GM23248 (cell line): ENCODE data around the gene VSIG2. TPM values are rescaled to one million over a fixed set of nuclear protein-coding genes. Genes with fewer than 3 reads are reported as not detected.

Experiments
- DNase-seq: peaks from one replicate; pipeline ENCODE4 v3.0.0-alpha.2; 2015
- H2AFZ ChIP-seq: fragments of 200-600 bp; sonication (generic); 2 replicates; pipeline ENCODE4 v1.6.1; 2016; ENCODE audit warnings: antibody characterized with exemption
- H3F3A ChIP-seq: fragments of 200-600 bp; sonication (generic); 2 replicates; pipeline ENCODE4 v1.6.1; 2016; ENCODE audit warnings: mild to moderate bottlenecking, antibody characterized with exemption, mixed run types; ENCODE audit not compliant: insufficient read depth
- H3K27ac ChIP-seq: fragments of 200-600 bp; sonication (generic); 2 replicates; pipeline ENCODE4 v1.5.1; 2016; ENCODE audit warnings: mild to moderate bottlenecking
- H3K27me3 ChIP-seq: fragments of 200-600 bp; sonication (generic); replicated peaks from 2 replicates; pipeline ENCODE4 v1.6.1; 2016; ENCODE audit warnings: mild to moderate bottlenecking; ENCODE audit not compliant: insufficient read depth
- H3K36me3 ChIP-seq: fragments of 200-600 bp; sonication (generic); 2 replicates; pipeline ENCODE4 v1.6.1; 2016; ENCODE audit warnings: low read depth, mild to moderate bottlenecking
- H3K4me1 ChIP-seq: fragments of 200-600 bp; sonication (generic); 2 replicates; pipeline ENCODE4 v1.6.1; 2016; ENCODE audit warnings: mild to moderate bottlenecking; ENCODE audit not compliant: insufficient read depth
- H3K4me2 ChIP-seq: fragments of 200-600 bp; sonication (generic); one replicate; pipeline ENCODE4 v1.6.1; 2016; ENCODE audit warnings: mild to moderate bottlenecking; ENCODE audit not compliant: unreplicated experiment
- H3K4me3 ChIP-seq: fragments of 200-600 bp; sonication (generic); 2 replicates; pipeline ENCODE4 v1.5.1; 2016; ENCODE audit warnings: mild to moderate bottlenecking
- H3K79me2 ChIP-seq: fragments of 200-600 bp; sonication (generic); 2 replicates; pipeline ENCODE4 v1.6.1; 2016; ENCODE audit warnings: mild to moderate bottlenecking; ENCODE audit not compliant: insufficient read depth
- H3K9ac ChIP-seq: fragments of 200-600 bp; sonication (generic); 2 replicates; pipeline ENCODE4 v1.6.1; 2016; ENCODE audit warnings: mild to moderate bottlenecking
- H3K9me2 ChIP-seq: fragments of 200-600 bp; sonication (generic); 2 replicates; pipeline ENCODE4 v1.6.1; 2016; ENCODE audit warnings: mixed run types, mild to moderate bottlenecking, moderate library complexity; ENCODE audit not compliant: insufficient read depth
- H3K9me3 ChIP-seq: fragments of 200-600 bp; sonication (generic); one replicate; pipeline ENCODE4 v1.6.1; 2017; ENCODE audit warnings: low read depth
- H4K20me1 ChIP-seq: fragments of 200-600 bp; sonication (generic); 2 replicates; pipeline ENCODE4 v1.6.0; 2016; ENCODE audit not compliant: insufficient read depth
- EZH2 ChIP-seq: fragments of 200-600 bp; sonication (generic); IDR thresholded peaks from 2 replicates; pipeline ENCODE4 v1.6.1; 2018; ENCODE audit warnings: antibody characterized with exemption, mild to moderate bottlenecking; ENCODE audit not compliant: insufficient read depth, poor library complexity, severe bottlenecking
- EZH2phosphoT487 ChIP-seq: fragments of 200-600 bp; sonication (generic); IDR thresholded peaks from 2 replicates; pipeline ENCODE4 v1.6.1; 2018; ENCODE audit warnings: antibody characterized with exemption, moderate library complexity, mild to moderate bottlenecking, low read depth; ENCODE audit not compliant: insufficient read depth
- WGBS, 2 experiments: methylation state at CpG; one replicate each; pipeline ENCODE4 v1.1.6; 2015 to 2017; ENCODE audit warnings: low lambda C conversion rate in 2 of 2, low coverage in 1 of 2; ENCODE audit errors: missing lambda C conversion rate in 2 of 2; 5-methylcytosine and 5-hydroxymethylcytosine counted together
- in situ Hi-C: fragments of 300-500 bp; cut with MboI; formaldehyde crosslinking; loops from 2 replicates; pipeline ENCODE4 v1.15.0; 2020
- polyA plus RNA-seq: library from polyadenylated mRNA; unstranded; fragments of >200 nt; fragmentation: Nextera tagmentation; extraction: Ambion mirVana; gene quantifications from 2 replicates; pipeline ENCODE4 v1.2.1, GENCODE V29; 2016
- total RNA-seq: library from RNA; depleted of rRNA; stranded (reverse); fragments of >200 nt; shearing (Covaris generic); gene quantifications from 2 replicates; pipeline ENCODE4 v1.2.3, GENCODE V29; 2014

Gene VSIG2
- total and polyA plus RNA-seq, 2 experiments from 2014 or later: not detected

- H3F3A ChIP-seq: no peaks in the 10 kb centered on the region
- no peaks in the 10 kb centered on the region for H4K20me1 ChIP-seq
- H3K9me3 ChIP-seq: no peaks in the 10 kb centered on the region
- 53 to 58% methylated on average over 6 of the region's 6 CpGs for WGBS, 2 experiments
- H3K4me2 ChIP-seq: no peak overlapping the region
- no peaks in the 10 kb centered on the region for H3K79me2 ChIP-seq
- no peaks in the 10 kb centered on the region for H3K36me3 ChIP-seq
- H3K27ac ChIP-seq: no peak overlapping the region
- no peak for DNase-seq
- in situ Hi-C loops: no loop called here
- peaks cover 7% of the 10 kb centered on the region; the same call in 1 of the 2 replicates for H3K4me1 ChIP-seq
- no peak overlapping the region for H3K4me3 ChIP-seq
- TF ChIP-seq EZH2 (no peak), EZH2phosphoT487 (no peak)
- H3K9me2 ChIP-seq: no peaks in the 10 kb centered on the region
- H3K9ac ChIP-seq: no peak overlapping the region
- H3K27me3 ChIP-seq: peaks cover 67% of the 10 kb centered on the region
- H2AFZ ChIP-seq: no peak overlapping the region
Measured at GRCh38 chr11:124754710-124755109, 2.7 kb upstream of the VSIG2 start.

GRCh38 chr11:124754309-124754708 lies 2.3 kb upstream of the VSIG2 start:
- no peak overlapping the region for H3K27ac ChIP-seq
- no peak for DNase-seq
- H3K9me3 ChIP-seq: no peaks in the 10 kb centered on the region
- H3K9me2 ChIP-seq: no peaks in the 10 kb centered on the region
- no peak overlapping the region for H3K4me3 ChIP-seq
- in situ Hi-C loops: no loop called here
- no peak for TF ChIP-seq EZH2
- WGBS, 2 experiments: 60 to 69% methylated on average over 4 of the region's 4 CpGs
- no peaks in the 10 kb centered on the region for H3F3A ChIP-seq
- H3K79me2 ChIP-seq: no peaks in the 10 kb centered on the region
- no peak overlapping the region for H3K9ac ChIP-seq
- H3K4me2 ChIP-seq: no peak overlapping the region
- peaks cover 7% of the 10 kb centered on the region; the same call in 1 of the 2 replicates for H3K4me1 ChIP-seq
- H3K27me3 ChIP-seq: peaks cover 64% of the 10 kb centered on the region
- no peaks in the 10 kb centered on the region for H4K20me1 ChIP-seq
- H3K36me3 ChIP-seq: no peaks in the 10 kb centered on the region
- no peak overlapping the region for H2AFZ ChIP-seq

GRCh38 chr11:124753624-124754023 lies 1.6 kb upstream of the VSIG2 start:
- Histone ChIP-seq H3K79me2 (no peaks in the 10 kb centered on the region), H3K9me3 (no peaks in the 10 kb centered on the region), H3K9me2 (no peaks in the 10 kb centered on the region), H3K4me3 (no peak overlapping the region), H3K9ac (no peak overlapping the region), H3F3A (no peaks in the 10 kb centered on the region), H3K27ac (no peak overlapping the region), H3K4me2 (no peak overlapping the region), H3K4me1 (peaks cover 3% of the 10 kb centered on the region; the same call in 1 of the 2 replicates), H4K20me1 (no peaks in the 10 kb centered on the region), H3K36me3 (no peaks in the 10 kb centered on the region), H3K27me3 (peaks cover 57% of the 10 kb centered on the region), H2AFZ (no peak overlapping the region)
- no peak for DNase-seq
- WGBS, 2 experiments: 82 to 89% methylated on average over 7 of the region's 7 CpGs
- in situ Hi-C loops: no loop called here
- TF ChIP-seq EZH2 (no peak), EZH2phosphoT487 (no peak)

- no peak for DNase-seq
- H3K27ac ChIP-seq: no peak overlapping the region
- no peak overlapping the region for H3K9ac ChIP-seq
- no peaks in the 10 kb centered on the region for H3K4me1 ChIP-seq
- H3K9me2 ChIP-seq: no peaks in the 10 kb centered on the region
- H3K9me3 ChIP-seq: no peaks in the 10 kb centered on the region
- no peaks in the 10 kb centered on the region for H3F3A ChIP-seq
- no peaks in the 10 kb centered on the region for H4K20me1 ChIP-seq
- TF ChIP-seq EZH2: no peak
- no peak for TF ChIP-seq EZH2phosphoT487
- no peaks in the 10 kb centered on the region for H3K36me3 ChIP-seq
- peaks cover 53% of the 10 kb centered on the region for H3K27me3 ChIP-seq
- in situ Hi-C loops: no loop called here
- H3K4me3 ChIP-seq: no peak overlapping the region
- H3K79me2 ChIP-seq: no peaks in the 10 kb centered on the region
- H2AFZ ChIP-seq: no peak overlapping the region
- H3K4me2 ChIP-seq: no peak overlapping the region
Measured at GRCh38 chr11:124753205-124753604, 1.1 kb upstream of the VSIG2 start.

GRCh38 chr11:124752471-124753102 lies 532 bp upstream of the VSIG2 start:
- Histone ChIP-seq H3K9me2 (no peaks in the 10 kb centered on the region), H4K20me1 (no peaks in the 10 kb centered on the region), H3F3A (no peaks in the 10 kb centered on the region), H3K4me1 (no peaks in the 10 kb centered on the region), H3K27me3 (peaks cover 47% of the 10 kb centered on the region), H3K4me2 (no peak overlapping the region), H2AFZ (no peak overlapping the region), H3K36me3 (no peaks in the 10 kb centered on the region), H3K9me3 (no peaks in the 10 kb centered on the region), H3K27ac (no peak overlapping the region), H3K9ac (no peak overlapping the region), H3K79me2 (no peaks in the 10 kb centered on the region), H3K4me3 (no peak overlapping the region)
- 44 to 52% methylated on average over 10 of the region's 10 CpGs for WGBS, 2 experiments
- DNase-seq: no peak
- TF ChIP-seq EZH2phosphoT487 (no peak), EZH2 (peak; percentile 69)
- in situ Hi-C loops: no loop called here
